Measurements from ENCODE around the gene GNG7.
"Not testable (repeated sequence)": the region's sequence is repeated elsewhere in the genome, so short reads cannot be mapped to it uniquely, and the experiment has no call there.

GNG7 gene

GRCh38 chr19:2616741-2617392 lies 85.6 kb downstream of the GNG7 start:
- DNase-seq = no peak

- DNase-seq = no peak
Measured at GRCh38 chr19:2615782-2616181, 86.7 kb downstream of the GNG7 start.

GRCh38 chr19:2613507-2614295 lies 88.8 kb downstream of the GNG7 start:
- DNase-seq = peak; percentile 45

DNA sequence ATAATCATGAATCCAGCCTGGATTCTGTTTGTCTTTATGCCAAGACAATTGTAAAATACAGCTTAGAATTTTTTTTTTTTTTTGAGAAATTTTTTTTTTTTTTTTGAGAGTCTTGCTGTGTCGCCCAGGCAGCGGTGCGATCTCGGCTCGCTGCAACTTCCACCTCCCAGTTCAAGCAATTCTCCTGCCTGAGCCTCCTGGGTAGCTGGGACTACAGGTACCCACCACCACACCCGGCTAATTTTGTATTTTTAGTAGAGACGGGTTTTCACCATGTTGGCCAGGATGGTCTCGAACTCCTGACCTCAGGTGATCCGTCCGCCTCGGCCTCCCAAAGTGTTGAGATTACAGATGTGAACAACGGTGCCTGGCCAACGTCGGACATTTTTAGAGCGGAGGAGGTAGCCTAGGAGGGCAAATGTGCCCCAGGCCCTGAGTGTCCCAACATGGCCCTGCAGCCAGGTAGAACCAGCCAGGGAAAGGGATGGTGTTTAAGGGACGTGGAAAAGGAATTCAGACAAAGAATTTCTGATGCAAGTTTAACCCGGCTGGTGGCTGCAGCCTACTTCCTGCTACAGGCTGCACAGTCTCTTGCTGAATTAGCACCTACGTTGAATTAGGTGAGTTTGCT lies 89.8 kb downstream of the GNG7 start:
- DNase-seq = no peak

DNA sequence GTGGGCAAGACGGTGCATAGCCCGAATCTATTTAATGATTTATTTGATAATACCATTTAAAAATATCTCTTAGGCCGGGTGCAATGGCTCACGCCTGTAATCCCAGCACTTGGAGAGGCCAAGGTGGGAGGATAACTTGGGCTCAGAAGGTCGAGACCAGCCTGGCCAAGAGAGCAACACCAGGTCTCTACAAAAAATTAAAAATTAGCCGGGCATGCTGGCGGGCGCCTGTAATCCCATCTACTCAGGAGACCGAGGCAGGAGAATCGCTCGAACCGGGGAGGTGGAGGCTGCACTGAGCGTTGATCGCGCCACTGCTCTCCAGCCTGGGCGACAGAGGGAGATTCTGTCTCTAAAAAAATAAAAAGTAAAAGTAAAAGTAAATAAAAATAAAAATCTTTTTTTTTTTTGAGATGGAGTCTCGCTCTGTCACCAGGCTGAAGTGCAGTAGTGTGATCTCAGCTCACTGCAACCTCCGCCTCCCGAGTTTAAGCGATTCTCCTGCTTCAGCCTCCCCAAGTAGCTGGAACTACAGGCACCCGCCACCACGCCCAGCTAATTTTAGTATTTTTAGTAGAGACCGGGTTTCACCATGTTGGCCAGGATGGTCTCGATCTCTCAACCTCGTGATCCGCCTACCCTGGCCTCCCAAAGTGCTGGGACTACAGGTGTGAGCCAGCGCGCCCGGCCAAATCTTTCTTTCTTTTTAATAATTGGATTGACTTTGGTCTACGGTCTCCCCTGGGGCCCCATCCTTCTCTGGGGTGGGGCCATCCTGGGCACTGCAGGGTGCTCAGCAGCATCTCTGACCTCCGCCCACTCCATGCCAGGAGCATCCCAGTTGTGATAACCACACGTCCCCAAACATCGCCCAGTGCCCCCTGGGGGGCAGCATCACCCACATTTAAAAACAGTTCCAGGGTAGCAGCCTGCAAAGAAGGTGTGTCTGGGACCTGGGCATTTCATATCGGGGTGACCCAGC lies 90.7 kb downstream of the GNG7 start:
- no peak for DNase-seq

GRCh38 chr19:2610637-2611482 lies 91.6 kb downstream of the GNG7 start:
- DNase-seq = peak; percentile 78

- DNase-seq = no peak
Measured at GRCh38 chr19:2609389-2610116, 92.9 kb downstream of the GNG7 start.

GRCh38 chr19:2609034-2609388 lies 93.5 kb downstream of the GNG7 start:
- not testable (repeated sequence) for DNase-seq

DNA sequence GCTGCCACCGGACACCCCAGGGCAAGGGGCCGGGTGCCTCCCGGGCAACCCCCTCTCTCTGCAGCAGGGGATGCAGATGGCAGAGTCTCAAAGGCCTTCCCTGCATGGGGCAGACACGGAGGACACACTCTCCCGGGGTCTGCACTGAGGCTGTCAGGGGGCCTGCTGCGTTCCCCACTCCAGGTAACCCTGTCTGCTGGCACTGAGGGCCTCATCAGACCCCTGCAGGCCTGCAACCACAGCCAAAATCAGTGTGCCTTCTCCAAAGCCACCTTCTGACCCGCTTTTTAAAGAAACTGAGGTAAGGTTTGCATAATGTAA lies 93.9 kb downstream of the GNG7 start:
- no peak for DNase-seq

GRCh38 chr19:2607712-2608601 lies 94.5 kb downstream of the GNG7 start:
- peak; percentile 55 for DNase-seq

DNA sequence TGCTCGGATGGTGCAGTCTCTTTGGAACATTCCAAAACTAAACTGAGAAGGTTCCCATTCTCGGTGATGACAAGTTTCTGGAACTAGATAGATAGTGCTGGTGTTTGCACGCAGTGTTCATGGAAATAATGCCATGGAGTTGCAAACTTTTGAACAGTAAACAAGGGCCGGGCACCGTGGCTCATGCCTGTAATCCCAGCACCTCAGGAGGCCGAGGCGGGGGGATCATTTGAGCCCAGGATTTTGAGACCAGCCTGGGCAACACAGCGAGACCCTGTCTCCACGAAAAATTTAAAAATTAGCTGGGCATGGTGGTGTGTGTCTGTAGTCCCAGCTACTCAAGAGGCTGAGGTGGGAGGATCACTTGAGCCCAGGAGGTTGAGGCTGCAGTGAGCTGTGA lies 95.7 kb downstream of the GNG7 start:
- not testable (repeated sequence) for DNase-seq

DNA sequence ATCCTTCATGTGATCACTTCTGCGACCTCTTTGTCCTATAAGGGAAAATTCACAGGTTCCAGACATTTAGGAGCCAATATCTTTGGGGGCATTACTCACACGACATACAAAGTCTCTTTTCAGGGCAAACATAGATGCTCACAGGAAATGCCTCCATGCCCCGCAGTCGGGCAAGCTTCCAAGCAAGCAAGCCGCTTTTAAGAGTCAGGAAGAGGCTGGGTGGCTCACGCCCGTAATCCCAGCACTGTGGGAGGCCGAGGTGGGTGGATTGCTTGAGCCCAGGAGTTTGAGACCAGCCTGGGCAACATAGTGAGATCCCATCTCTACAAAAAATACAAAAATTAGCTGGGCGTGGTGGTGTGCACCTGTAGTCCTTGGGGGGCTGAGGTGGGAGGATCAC lies 96.6 kb downstream of the GNG7 start:
- DNase-seq = not testable (repeated sequence)

DNA sequence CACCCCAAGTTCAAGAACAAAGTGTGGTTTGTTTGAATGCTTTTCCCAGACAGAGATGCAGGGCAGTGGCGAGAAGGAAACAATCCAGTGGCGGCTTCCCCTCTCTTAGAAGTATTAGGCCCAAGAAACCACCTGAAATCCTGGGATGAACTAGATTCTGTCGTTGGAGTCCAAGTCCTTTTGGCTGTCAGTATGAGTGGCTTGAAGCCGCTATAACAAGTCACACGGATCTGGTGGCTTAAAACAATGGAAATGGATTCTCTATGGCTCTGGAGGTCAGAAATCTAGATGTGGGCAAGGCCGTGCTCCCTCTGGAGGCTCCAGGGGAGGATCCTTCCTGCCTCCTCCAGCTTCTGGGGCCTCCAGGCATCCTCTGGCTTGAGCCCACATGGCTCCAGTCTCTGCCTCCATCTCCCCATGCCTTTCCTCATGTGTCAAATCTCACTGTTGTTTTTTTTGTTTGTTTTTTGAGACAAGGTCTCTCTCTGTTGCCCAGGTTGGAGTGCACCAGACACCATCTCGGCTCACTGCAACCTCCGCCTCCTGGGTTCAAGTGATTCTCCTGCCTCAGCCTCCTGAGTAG lies 97.7 kb downstream of the GNG7 start:
- DNase-seq = no peak

- no peak for DNase-seq
Measured at GRCh38 chr19:2603334-2603733, 99.2 kb downstream of the GNG7 start.

DNA sequence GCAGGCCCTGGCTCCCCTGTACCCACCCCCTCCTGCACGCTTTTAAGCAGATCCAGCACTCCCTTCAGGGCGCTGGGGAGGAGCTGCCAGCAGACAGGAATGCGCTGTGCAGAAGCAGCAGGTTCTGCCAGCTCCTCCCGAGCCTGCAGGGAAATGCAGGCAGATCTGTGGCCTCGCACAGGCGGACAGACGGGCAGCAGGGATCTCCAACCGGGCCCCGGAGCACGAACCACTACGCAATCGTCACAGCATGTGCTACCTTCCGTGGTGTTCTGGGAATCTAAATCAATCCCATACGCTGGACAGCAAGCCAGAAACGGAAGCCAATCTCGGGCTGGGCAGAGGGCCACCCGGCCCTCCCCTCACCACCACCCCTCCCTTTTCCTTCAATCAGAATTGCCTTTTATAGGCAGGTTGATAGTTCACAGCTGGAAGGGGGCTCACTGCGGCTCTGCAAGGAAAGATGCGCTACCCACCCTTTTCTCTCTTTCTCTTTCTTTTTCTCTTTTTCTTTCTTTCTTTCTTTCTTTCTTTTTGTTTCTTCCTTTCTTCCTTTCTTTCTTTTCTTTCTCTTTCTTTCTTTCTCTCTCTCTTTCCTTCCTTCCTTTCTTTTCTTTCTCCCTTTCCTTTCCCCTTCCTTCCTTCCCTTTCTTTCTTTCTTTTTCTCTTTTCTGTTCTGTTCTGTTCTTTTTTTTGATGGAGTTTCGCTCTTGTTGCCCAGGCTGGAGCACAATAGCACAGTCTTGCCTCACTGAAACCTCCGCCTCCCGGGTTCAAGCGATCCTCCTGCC lies 99.9 kb downstream of the GNG7 start:
- no peak for DNase-seq

DNA sequence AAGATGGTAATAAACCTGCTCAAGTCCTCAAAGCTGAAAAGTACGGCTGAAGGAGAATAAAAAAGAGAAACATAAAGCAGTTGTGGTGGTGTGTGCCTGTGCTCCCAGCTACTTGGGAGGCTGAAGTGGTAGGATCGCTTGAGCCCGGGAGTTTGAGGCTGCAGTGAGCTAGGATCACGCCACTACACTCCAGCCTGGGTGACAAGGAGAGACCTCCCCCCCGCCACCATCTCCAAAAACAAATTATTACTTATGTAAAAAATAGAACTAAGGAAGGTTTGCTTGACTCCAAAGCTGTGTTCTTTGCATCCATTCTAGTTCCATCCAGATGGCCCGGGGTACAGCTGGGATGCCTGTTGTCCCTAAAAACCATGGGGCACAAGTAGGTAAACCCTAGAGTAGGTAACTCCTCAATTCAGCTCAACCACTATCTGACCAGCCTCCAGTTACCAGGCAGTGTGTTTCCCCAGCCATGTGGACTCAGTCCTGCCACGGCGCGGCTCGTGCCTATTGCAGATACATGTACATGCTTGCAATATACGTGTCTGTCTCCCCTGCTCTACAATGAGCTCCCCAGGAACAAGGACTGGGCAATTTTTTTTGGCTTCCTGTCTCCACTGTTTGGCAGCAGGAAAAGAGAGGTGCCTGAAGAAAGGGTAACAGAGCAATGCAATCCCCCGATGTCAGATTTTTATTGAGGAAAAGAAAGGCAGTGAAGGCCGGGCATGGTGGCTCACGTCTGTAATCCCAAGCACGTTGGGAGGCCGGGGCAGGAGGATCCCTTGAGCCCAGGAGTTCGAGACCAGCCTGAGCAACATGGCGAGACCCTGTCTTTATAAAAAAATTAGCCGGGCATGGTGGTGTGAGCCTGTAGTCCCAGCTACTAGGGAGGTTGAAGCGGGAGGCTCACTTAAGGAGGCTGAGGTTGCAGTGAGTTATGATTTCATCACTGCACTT lies 101.3 kb downstream of the GNG7 start:
- no peak for DNase-seq

DNA sequence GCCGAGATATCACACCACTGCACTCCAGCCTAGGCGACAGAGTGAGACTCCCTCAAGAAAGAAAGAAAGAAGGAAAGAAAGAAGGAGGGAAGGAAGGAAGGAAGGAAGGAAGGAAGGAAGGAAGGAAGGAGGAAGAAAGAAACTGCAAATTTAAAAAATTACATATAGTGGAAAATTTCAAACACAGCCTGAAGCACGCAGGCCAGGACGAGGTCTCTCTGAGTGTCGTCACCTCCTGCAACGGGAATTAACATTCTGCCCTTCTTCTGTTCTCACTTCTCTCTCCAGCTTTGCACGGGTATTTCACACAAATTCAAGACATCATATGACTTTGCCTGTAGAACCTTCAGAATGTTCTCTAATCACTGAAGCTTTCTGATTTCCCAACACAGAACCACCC lies 108.2 kb downstream of the GNG7 start:
- DNase-seq = no peak

DNA sequence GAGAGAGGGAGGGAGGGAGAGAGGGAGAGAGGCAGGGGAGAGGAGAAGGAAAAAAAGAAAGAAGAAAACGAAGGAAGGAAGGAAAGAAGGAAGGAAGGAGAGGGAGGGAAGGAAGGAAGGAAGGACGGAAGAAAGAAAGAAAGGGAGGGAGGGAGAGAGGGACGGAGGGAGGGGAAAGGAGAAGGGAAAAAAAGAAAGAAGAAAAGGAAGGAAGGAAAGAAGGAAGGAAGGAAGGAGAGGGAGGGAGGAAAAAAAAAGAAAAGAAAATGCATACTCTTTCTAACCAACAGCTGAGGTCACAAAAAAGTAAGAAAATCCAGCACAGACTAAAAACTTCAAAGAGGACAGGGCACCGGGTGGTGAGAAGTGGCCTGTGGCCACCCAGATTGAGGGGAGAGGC lies 109.7 kb downstream of the GNG7 start:
- no peak for DNase-seq

All from activated effector memory CD4-positive, alpha-beta T cell treated with Interleukin-2 at 50 U/mL for 16 hours (primary cell).